Measurements from ENCODE around the gene SYNRG. TPM values are rescaled to one million over a fixed set of nuclear protein-coding genes. Genes with fewer than 3 reads are reported as not detected.

The SYNRG gene
- total RNA-seq, 1 experiment from 2014 or later: 40.5 TPM

DNA sequence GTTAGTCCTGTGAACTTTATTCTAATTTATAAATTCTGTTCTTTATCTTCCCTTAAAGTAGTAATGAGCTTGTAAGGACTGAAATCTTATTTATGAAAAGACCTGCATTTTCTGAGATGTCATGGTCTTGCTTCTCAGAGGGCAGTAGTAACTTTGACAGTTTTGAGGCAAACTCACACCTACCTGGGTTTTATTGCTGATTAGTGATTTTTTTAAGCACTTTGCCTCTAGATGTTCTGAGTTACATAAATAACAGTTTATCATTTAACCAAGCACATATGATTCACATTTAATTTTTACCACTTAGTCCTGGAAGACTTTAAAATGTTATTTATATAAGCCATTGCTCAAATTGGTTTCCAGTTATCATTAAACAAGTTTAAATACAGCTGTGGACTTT, 108.8 kb downstream of the SYNRG start:
- no peaks in the 10 kb centered on the region for H3K9me3 ChIP-seq
- Mint-ChIP-seq H3K4me3 (ENCODE audit: unreplicated experiment) (no peak overlapping the region), H3K9me3 (ENCODE audit: unreplicated experiment) (no peaks in the 10 kb centered on the region), H3K4me1 (ENCODE audit: low read depth, unreplicated experiment) (peaks cover 7% of the 10 kb centered on the region), H3K27ac (ENCODE audit: unreplicated experiment) (no peak overlapping the region), H3K27me3 (ENCODE audit: insufficient read depth, unreplicated experiment) (no peaks in the 10 kb centered on the region), H3K36me3 (ENCODE audit: insufficient read depth, unreplicated experiment) (peaks cover 3% of the 10 kb centered on the region)
- DNase-seq: no peak
- BruUV-seq (replicated peaks): no TSS peak
- ChIA-PET CTCF (no interaction called here), POLR2A (no interaction called here)
- intact Hi-C loops (cut with micrococcal nuclease; ENCODE audit: unreplicated experiment): no loop called here
- no peak overlapping the region for H3K4me3 ChIP-seq (ENCODE audit: low read depth, low read length)
- H3K36me3 ChIP-seq (ENCODE audit: control insufficient read depth, insufficient read depth, low read length): no peaks in the 10 kb centered on the region
- peaks cover 17% of the 10 kb centered on the region; the same call in 1 of the 2 replicates for H3K4me1 ChIP-seq
- TF ChIP-seq, protein P1, sequence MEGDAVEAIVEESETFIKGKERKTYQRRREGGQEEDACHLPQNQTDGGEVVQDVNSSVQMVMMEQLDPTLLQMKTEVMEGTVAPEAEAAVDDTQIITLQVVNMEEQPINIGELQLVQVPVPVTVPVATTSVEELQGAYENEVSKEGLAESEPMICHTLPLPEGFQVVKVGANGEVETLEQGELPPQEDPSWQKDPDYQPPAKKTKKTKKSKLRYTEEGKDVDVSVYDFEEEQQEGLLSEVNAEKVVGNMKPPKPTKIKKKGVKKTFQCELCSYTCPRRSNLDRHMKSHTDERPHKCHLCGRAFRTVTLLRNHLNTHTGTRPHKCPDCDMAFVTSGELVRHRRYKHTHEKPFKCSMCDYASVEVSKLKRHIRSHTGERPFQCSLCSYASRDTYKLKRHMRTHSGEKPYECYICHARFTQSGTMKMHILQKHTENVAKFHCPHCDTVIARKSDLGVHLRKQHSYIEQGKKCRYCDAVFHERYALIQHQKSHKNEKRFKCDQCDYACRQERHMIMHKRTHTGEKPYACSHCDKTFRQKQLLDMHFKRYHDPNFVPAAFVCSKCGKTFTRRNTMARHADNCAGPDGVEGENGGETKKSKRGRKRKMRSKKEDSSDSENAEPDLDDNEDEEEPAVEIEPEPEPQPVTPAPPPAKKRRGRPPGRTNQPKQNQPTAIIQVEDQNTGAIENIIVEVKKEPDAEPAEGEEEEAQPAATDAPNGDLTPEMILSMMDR (IDR thresholded peaks at IDR 0.05; ENCODE audit: insufficient read depth in 1 of 2, low read depth in 1 of 2, low read length in 1 of 2, severe bottlenecking in 1 of 2, unreplicated experiment in 1 of 2): no peak
- no peaks in the 10 kb centered on the region for H3K27me3 ChIP-seq (replicated peaks; ENCODE audit: control insufficient read depth, insufficient read depth, low read length)

GRCh38 chr17:37494971-37495370, 114.2 kb downstream of the SYNRG start:
- Mint-ChIP-seq H3K27me3 (ENCODE audit: insufficient read depth, unreplicated experiment) (no peaks in the 10 kb centered on the region), H3K27ac (ENCODE audit: unreplicated experiment) (no peak overlapping the region), H3K9me3 (ENCODE audit: unreplicated experiment) (no peaks in the 10 kb centered on the region), H3K4me3 (ENCODE audit: unreplicated experiment) (no peak overlapping the region), H3K36me3 (ENCODE audit: insufficient read depth, unreplicated experiment) (peaks cover 18% of the 10 kb centered on the region), H3K4me1 (ENCODE audit: low read depth, unreplicated experiment) (peaks cover 35% of the 10 kb centered on the region)
- Histone ChIP-seq H3K27me3 (replicated peaks; ENCODE audit: control insufficient read depth, insufficient read depth, low read length) (no peaks in the 10 kb centered on the region), H3K4me3 (ENCODE audit: low read depth, low read length) (no peak overlapping the region), H3K36me3 (ENCODE audit: control insufficient read depth, insufficient read depth, low read length) (no peaks in the 10 kb centered on the region), H3K4me1 (peaks cover 18% of the 10 kb centered on the region), H3K9me3 (no peaks in the 10 kb centered on the region)
- DNase-seq: no peak
- ChIA-PET POLR2A (no interaction called here), CTCF (interaction anchor here (1.3 kb wide), 1 partner anchor 12 kb away, joined by 4 read pairs; no protein-coding TSS in a partner anchor)
- BruUV-seq (replicated peaks): no TSS peak
- intact Hi-C loops (cut with micrococcal nuclease; ENCODE audit: unreplicated experiment): no loop called here
- TF ChIP-seq, protein P1 (IDR thresholded peaks at IDR 0.05; ENCODE audit: insufficient read depth in 1 of 2, low read depth in 1 of 2, low read length in 1 of 2, severe bottlenecking in 1 of 2, unreplicated experiment in 1 of 2): no peak

GRCh38 chr17:37494401-37494831, 114.8 kb downstream of the SYNRG start:
- intact Hi-C loops (cut with micrococcal nuclease; ENCODE audit: unreplicated experiment): no loop called here
- no peak for DNase-seq
- Mint-ChIP-seq H3K4me3 (ENCODE audit: unreplicated experiment) (no peak overlapping the region), H3K4me1 (ENCODE audit: low read depth, unreplicated experiment) (peaks cover 35% of the 10 kb centered on the region), H3K27me3 (ENCODE audit: insufficient read depth, unreplicated experiment) (no peaks in the 10 kb centered on the region), H3K36me3 (ENCODE audit: insufficient read depth, unreplicated experiment) (peaks cover 22% of the 10 kb centered on the region), H3K9me3 (ENCODE audit: unreplicated experiment) (no peaks in the 10 kb centered on the region), H3K27ac (ENCODE audit: unreplicated experiment) (peak overlapping the region; percentile 29)
- Histone ChIP-seq H3K36me3 (ENCODE audit: control insufficient read depth, insufficient read depth, low read length) (no peaks in the 10 kb centered on the region), H3K9me3 (no peaks in the 10 kb centered on the region), H3K4me1 (peaks cover 18% of the 10 kb centered on the region), H3K27me3 (replicated peaks; ENCODE audit: control insufficient read depth, insufficient read depth, low read length) (no peaks in the 10 kb centered on the region), H3K4me3 (ENCODE audit: low read depth, low read length) (no peak overlapping the region)
- BruUV-seq (replicated peaks): no TSS peak
- TF ChIP-seq, protein P1 (IDR thresholded peaks at IDR 0.05; ENCODE audit: insufficient read depth in 1 of 2, low read depth in 1 of 2, low read length in 1 of 2, severe bottlenecking in 1 of 2, unreplicated experiment in 1 of 2): no peak
- ChIA-PET POLR2A (no interaction called here), CTCF (interaction anchor here (1.3 kb wide), 1 partner anchor 11 kb away, joined by 4 read pairs; no protein-coding TSS in a partner anchor)

Data from Caco-2 (cell line).